GDM1 (cell line): ENCODE results near the gene POLE4.

Experiments used
- DNase-seq: peaks from one replicate; lab custom pipeline; 2025; lab: John Stamatoyannopoulos, UW

POLE4 gene

DNA sequence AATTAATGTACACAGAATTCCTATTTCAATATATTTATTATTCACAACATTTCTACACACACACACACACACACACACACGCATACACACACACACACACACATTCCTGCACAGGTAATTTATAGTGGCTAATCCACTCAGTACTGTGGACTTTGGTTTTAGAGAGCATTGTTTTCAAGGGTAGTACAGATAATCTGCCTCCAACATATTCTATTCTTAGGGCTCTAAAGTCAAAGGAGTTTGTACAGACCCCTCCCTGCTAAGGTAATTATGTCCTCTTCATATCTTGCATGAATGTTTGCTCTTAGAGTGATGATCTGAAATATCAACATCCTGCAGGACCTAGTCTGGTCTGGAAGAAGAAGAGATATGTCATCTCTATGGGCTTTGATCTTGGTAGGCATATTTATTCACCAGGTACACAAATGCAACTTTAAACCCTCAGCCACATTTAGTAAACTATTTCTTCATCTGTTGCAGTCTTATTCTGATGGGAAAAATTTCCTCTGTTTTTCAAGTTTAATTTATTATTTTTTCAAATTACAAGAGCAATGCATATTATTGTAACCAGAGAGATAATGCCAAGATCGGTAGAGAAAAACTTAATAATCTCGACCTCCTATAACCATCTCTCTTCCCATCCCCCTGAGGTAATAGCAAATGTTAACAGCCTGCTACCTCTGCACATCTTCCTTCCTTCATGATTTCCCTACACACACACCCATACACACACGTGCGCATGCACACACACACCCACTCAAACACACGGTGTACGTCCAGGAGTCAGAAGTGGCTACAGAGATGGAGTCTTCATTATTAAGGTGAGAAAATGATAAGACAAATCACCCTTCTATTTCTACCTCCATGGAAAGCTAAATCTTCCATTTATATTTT lies 18.3 kb upstream of the POLE4 start:
- DNase-seq: no peak

DNA sequence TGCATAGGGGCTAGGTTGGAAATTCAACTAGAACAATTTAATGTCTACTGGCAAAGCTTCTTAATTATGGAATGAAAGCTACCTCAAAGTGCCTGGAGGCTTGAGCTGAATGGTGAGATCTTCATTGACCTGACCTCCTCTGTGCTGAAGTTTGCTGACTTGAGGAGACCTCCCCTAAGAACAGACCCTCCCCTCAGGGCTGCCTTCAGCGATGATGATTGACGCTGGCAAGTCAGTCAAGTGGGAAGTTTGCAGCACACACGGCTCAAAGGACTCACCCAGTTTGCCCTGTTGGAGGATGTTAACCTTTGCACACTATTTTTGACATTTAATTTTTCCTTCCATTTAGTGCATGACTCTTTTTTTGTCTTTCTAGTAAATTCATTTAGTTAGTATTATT lies 17.2 kb upstream of the POLE4 start:
- no peak for DNase-seq

GRCh38 chr2:74942263-74942662 lies 16.2 kb upstream of the POLE4 start:
- DNase-seq: no peak

DNA sequence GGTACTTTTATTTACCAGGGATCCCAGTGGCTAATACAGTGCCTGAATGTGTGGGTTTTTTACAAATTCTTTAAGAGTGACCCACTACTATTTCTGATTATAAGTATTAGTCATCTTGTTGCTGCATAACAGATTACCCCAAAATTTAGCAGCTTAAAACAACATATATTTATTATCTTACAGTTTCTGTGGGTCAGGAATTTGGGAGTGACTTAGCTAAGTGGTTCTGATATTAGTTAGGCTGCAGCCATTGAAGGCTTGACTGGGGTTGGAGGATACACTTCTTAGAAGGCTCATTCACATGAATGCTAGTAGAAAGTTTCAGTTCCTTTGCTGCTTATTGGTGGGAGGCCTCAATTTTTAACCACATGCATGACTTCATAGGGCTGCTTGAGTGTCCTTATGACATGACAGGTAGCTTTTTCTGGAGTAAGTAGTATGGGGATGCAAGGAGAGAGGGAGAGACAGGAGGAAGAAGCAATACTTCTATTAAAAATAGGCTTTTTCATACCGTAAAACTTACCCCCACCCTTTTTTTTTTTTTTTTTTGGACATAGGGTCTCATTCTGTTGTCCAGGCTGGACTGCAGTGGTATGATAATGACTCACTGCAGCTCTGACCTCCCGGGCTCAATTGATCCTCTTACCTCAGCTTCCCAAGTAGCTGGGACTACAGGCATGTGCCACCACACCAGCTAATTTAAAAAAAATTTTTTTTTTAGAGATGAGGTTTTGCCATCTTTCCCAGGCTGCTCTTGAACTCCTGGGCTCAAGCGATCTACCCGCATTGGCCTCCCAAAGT lies 13.3 kb upstream of the POLE4 start:
- DNase-seq: no peak

- no peak for DNase-seq
These were observed 12.6 kb upstream of the POLE4 start for GRCh38 chr2:74945788-74946331.

DNA sequence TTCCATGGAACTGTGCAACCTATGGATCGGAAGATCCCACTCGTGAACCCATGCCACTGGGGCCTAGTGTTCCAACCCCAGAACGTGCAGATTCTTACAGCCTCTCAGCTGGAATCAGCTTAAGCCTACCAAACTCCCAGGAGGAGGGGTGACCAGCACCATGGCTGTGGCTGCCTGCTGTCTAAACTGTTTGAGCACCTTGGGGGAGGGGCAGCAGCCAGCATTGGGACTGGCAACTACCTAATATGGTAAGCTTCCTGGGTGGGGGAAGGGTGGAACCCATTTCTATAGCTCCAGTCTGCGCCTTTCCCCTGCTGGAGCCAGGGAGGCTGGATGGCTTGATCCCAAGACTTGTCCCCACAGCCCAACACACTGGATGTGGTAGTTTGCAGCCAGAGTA lies 10.7 kb upstream of the POLE4 start:
- DNase-seq: no peak

DNA sequence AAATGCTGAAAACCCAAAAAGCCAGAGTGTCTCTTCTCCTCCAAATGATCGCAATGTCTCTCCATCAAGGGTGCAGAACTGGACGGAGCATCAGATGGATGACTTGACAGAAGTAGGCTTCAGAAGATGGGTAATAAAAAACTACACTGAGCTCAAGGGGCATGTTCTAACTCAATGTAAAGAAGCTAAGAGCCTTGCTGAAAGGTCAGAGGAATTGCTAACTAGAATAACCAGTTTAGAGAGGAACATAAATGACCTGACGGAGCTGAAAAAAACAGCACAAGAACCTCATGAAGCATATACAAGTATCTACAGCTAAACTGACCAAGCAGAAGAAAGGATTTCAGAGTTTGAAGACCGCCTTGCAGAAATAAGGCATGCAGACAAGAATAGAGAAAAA lies 9.7 kb upstream of the POLE4 start:
- DNase-seq: no peak

GRCh38 chr2:74951211-74951754 lies 7.2 kb upstream of the POLE4 start:
- DNase-seq: no peak

GRCh38 chr2:74952575-74952974 lies 5.9 kb upstream of the POLE4 start:
- DNase-seq: no peak

DNA sequence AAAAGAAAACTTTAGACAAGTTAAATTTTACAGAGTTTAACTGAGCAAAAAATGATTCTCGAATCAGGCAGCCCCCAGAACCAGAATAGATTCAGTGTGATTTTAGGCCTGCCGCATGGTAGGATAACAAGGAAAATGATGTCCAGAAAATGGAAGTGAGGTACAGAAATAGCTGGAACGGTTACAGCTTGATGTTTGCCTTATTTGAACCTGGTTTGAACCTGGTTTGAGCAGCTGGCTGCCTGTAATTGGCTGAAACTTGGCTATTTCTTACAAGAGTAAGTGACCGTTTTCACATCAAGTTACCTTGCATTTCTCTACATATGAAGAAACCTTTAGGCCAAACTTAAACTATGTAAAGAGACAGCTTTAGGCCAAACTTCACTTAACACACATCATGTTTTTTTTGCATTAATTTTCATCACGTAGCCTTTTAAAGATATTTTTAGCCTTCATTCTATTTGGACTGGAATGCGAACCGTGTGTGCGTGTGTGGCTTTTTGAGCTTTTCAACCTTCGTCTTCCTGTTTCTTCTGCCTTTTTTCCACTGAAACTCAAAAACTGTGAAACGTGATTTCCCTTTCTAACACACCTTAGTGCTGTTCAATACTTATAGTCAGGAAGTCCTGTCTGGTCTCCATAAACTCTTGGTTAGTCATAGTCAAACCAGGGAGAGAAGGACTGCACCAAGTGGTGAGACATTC lies 4.5 kb upstream of the POLE4 start:
- DNase-seq: no peak

- no peak for DNase-seq
These were observed 4.0 kb upstream of the POLE4 start for GRCh38 chr2:74954500-74954874.

DNA sequence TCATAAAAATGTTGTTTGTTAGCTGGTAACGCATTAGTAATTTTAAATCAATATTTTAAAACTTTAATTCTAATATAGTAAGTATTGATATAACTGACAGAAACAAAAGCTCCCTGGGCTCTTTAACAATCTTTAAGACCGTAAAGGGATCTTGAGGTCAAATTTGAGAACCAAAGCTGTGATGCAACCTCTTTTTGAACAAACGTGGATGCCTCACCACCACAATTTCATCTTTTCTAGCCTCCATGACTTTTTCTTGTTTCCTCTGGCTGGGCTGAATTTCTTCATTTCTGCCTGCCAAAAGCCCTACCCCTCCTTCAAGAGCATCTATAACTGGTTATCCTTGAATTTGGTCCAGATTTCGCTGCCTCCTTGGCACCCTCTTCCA lies 563 bp upstream of the POLE4 start:
- DNase-seq: no peak

DNA sequence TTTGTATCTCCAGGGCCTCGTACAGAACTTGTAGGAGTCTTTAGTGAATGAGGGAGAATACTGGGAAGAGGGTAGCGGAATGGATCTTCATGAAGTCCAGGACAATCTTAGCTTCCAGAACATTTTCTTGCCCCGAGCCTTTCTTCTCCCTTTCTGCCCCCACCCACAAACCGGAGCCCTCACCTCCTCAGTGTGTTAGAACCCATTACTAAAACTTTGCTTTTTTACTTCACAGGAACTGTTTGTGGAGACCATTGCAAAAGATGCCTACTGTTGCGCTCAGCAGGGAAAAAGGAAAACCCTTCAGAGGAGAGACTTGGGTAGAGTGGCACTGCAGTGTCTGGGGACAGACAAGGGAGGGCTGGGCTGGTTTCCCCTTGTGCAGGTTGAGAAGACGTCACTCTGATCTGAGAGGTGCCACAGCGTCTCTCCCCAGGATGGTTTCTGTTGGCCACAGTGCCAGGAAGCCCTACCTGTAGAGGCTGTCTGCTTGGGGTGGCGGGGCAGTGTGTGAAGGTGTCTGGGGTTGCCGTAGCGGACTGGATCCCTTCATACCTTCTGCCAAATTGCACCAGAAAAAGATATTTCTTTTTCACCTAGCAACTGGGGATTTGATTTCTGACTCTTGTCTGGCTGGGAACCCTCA lies 786 bp downstream of the POLE4 start:
- DNase-seq: no peak

DNA sequence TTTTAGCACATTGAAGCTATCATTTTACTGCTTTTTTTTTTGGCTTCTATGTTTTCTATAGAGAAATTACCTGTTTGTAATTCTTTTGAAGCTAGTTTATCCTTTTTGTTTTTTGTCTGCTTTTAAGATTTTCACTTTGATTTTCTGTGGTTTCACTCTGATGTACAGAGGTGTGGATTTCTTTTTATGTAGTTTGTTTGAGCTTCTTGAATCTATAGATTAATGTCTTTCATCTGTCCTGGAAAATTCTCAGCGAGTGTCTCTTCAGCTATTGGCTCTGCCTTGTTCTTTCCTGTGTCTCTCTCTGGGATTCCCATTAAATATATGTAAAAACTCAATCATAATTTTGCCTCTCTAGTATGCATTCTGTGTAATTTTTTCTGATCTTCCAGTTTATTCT lies 8.4 kb downstream of the POLE4 start:
- no peak for DNase-seq

DNA sequence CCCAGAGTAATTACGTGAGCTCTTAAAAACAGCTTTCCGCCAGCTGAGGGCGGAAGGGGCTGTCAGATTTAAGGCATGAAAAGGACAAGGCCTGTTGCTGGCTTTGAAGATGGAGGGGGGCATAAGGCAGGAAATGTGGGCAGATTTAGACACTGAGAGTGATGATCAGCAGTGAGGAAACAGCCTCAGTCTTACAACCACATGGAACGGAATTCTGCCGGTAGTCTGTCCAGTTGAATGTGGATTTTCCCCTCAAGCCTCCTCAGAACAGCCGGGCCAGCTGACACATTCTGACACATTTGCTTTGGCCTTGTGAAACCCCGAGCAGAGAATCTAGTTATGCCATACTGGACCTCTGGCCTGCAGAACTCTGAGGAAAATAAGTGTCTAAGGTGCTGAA lies 16.6 kb downstream of the POLE4 start:
- no peak for DNase-seq

GRCh38 chr2:74979844-74980243 lies 21.4 kb downstream of the POLE4 start:
- no peak for DNase-seq

GRCh38 chr2:74982577-74982976 lies 24.1 kb downstream of the POLE4 start:
- no peak for DNase-seq

- no peak for DNase-seq
These were observed 25.4 kb downstream of the POLE4 start for GRCh38 chr2:74983631-74984392.

- no peak for DNase-seq
These were observed 26.6 kb downstream of the POLE4 start for GRCh38 chr2:74984947-74985637.

DNA sequence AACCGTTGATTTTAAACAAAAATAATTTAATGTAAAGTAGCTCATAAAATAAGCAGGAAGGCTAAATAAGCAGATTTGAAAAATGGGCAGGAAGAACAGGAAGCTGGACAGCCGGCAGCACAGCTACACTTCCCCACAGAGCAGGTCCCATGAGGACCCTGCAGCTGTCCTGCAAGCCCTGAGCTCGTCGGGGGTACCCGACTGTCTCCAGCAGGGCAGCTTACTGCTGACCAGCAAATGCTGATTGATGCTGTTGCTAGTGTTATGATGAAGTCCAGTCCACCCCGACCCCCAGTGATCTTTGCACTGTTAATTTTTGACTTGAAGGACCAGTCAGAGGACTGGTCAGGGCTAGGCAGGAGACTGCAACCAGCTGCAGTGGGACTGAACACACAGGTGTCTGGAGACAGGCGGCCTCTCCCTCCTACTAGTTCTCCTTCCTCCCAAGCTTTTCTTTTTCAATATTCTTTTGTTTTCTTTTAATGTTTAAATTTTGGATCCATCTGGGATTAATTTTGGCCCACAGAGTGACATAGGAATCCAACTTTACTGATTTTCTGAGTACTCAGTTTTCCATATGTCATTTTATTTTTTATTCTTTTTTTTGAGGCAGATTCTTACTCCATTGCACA lies 27.7 kb downstream of the POLE4 start:
- no peak for DNase-seq
